Mesothelial cell of epicardium (in vitro differentiated cells): ENCODE measurements around the gene NKTR. TPM values are rescaled to one million over a fixed set of nuclear protein-coding genes. Genes with fewer than 3 reads are reported as not detected.

ENCODE experiments used
- DNase-seq, 2 experiments: peaks; one replicate each; pipeline ENCODE4 v3.0.0; 2021; ENCODE audit warnings: low spot score in 2 of 2; ENCODE audit not compliant: unreplicated experiment in 2 of 2
- H3K27ac Mint-ChIP-seq: 2 replicates; pipeline ENCODE4 v1.8.0; 2021; ENCODE audit warnings: mixed read lengths
- H3K27me3 Mint-ChIP-seq: 2 replicates; pipeline ENCODE4 v1.8.0; 2021; ENCODE audit warnings: low read depth, mixed read lengths
- H3K36me3 Mint-ChIP-seq: 2 replicates; pipeline ENCODE4 v1.8.0; 2021; ENCODE audit warnings: mixed read lengths
- H3K4me1 Mint-ChIP-seq: 2 replicates; pipeline ENCODE4 v1.8.0; 2021; ENCODE audit warnings: mixed read lengths
- H3K4me3 Mint-ChIP-seq: 2 replicates; pipeline ENCODE4 v1.8.0; 2021; ENCODE audit warnings: mild to moderate bottlenecking, moderate library complexity, mixed read lengths
- H3K9me3 Mint-ChIP-seq: 2 replicates; pipeline ENCODE4 v1.8.0; 2021; ENCODE audit warnings: mixed read lengths
- CTCF ChIP-seq: fragments of 200-600 bp; sonication (generic); IDR thresholded peaks from one replicate; pipeline ENCODE4 v1.5.0; 2021; ENCODE audit warnings: antibody characterized with exemption; ENCODE audit not compliant: unreplicated experiment
- total RNA-seq: library from RNA; stranded (reverse); gene quantifications from 3 replicates; pipeline ENCODE4 v1.2.1, GENCODE V29; 2021

Gene NKTR
- total RNA-seq, 1 donor from 2014 or later: 201 TPM

- no peak for TF ChIP-seq CTCF
- H3K27ac Mint-ChIP-seq: no peak overlapping the region
- no peak overlapping the region for H3K4me3 Mint-ChIP-seq
- peaks cover 8% of the 10 kb centered on the region for H3K36me3 Mint-ChIP-seq
- no peaks in the 10 kb centered on the region for H3K4me1 Mint-ChIP-seq
- DNase-seq: no peak
- no peaks in the 10 kb centered on the region for H3K9me3 Mint-ChIP-seq
- H3K27me3 Mint-ChIP-seq: no peaks in the 10 kb centered on the region
Observed at GRCh38 chr3:42662037-42662812, 61.7 kb downstream of the NKTR start.

DNA sequence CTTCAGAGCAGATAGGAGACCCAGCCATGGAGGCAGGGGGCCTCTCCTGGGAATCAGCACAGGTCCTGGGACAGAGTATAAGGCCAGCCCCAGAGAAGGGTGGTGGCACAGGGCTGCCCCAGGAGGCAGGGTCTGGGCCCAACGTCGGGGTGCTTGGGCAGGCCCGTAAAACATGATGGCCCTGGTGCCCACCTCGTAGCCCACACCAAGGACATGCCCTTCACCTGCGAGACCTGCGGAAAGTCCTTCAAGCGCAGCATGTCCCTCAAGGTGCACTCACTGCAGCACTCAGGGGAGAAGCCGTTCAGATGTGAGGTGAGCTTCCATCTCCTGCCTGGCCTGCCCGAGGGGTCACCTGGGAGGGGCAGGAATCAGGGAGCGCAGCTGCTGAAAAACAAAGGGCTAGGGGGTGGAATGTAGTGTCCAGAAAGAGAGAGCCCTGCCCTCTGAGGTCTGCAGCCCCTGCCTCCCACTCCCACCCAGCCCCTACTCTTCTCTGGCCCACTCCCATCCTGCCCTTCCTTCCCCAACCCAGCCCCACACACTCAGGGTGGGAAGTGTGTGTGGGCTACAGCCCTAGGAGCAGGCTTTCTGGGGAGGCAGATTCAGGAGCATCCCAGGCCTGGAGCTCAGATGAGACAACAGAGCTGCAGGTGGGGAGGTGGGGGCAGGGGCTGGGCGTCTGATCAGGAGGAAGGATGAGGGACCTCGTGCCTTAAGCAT, 62.5 kb downstream of the NKTR start:
- no peak overlapping the region for H3K27ac Mint-ChIP-seq
- H3K4me3 Mint-ChIP-seq: no peak overlapping the region
- no peaks in the 10 kb centered on the region for H3K4me1 Mint-ChIP-seq
- H3K9me3 Mint-ChIP-seq: no peaks in the 10 kb centered on the region
- H3K36me3 Mint-ChIP-seq: peaks cover 8% of the 10 kb centered on the region
- no peaks in the 10 kb centered on the region for H3K27me3 Mint-ChIP-seq
- no peak for DNase-seq
- TF ChIP-seq CTCF: no peak

DNA sequence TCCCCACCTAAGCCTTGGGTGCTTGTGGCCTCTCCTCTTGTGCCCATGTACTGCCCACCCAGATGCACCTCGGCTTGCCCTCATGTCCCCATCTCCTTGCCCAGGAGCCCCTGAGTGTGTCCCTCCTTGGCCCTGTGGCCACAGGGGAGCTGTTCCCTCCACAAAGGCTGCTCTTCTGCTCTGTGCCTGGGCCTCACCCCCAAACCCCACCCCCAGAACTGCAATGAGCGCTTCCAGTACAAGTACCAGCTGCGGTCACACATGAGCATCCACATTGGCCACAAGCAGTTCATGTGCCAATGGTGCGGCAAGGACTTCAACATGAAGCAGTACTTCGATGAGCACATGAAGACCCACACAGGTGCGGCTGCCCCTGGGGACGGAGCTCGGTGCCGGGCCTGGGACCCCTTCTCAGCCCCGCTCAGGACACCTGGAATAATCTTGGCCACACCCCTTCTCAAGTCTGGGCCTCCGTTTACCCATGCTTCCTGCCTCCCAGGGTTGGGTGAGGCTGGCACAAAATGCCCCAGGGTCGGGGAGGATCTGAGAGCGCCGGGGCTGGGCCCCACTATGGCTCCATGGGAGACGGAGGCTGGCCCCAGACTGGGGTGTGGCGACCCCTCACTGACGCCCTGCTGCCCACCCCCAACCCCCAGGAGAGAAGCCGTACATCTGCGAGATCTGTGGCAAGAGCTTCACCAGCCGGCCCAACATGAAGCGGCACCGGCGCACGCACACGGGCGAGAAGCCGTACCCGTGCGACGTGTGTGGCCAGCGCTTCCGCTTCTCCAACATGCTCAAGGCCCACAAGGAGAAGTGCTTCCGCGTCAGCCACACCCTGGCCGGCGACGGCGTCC, 63.3 kb downstream of the NKTR start:
- Mint-ChIP-seq H3K9me3 (no peaks in the 10 kb centered on the region), H3K4me3 (no peak overlapping the region), H3K36me3 (peaks cover 8% of the 10 kb centered on the region), H3K27me3 (no peaks in the 10 kb centered on the region), H3K4me1 (no peaks in the 10 kb centered on the region), H3K27ac (no peak overlapping the region)
- DNase-seq: no peak
- no peak for TF ChIP-seq CTCF

DNA sequence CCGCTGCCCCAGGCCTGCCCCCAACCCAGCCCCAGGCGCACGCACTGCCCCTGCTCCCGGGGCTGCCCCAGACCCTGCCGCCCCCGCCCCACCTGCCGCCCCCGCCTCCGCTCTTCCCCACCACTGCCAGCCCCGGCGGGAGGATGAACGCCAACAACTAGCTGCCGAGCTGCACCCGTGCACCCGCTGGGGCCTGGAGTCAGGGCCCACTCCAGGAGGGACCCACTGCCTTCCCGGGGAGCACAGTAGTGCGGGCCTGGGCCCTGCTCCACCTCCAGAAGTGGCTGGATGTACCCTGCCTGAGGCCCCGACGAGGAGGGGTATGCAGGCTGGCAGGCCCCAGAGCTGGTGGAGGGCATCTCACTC, 63.9 kb downstream of the NKTR start:
- TF ChIP-seq CTCF: no peak
- H3K9me3 Mint-ChIP-seq: no peaks in the 10 kb centered on the region
- H3K4me3 Mint-ChIP-seq: no peak overlapping the region
- peaks cover 8% of the 10 kb centered on the region for H3K36me3 Mint-ChIP-seq
- no peak for DNase-seq
- H3K27me3 Mint-ChIP-seq: no peaks in the 10 kb centered on the region
- H3K27ac Mint-ChIP-seq: no peak overlapping the region
- no peaks in the 10 kb centered on the region for H3K4me1 Mint-ChIP-seq

GRCh38 chr3:42665050-42665878, 64.8 kb downstream of the NKTR start:
- DNase-seq: no peak

More at GRCh38 chr3:42665050-42665878, 64.8 kb downstream of the NKTR start:
- Mint-ChIP-seq H3K9me3 (no peaks in the 10 kb centered on the region), H3K4me1 (no peaks in the 10 kb centered on the region), H3K36me3 (peaks cover 3% of the 10 kb centered on the region), H3K27ac (no peak overlapping the region), H3K4me3 (no peak overlapping the region), H3K27me3 (peaks cover 1% of the 10 kb centered on the region)
- TF ChIP-seq CTCF: no peak
